AG09319 (cell line): Measurements from ENCODE around the gene SLC7A9.

Experiments used
- DNase-seq: peaks from one replicate; pipeline ENCODE4 v3.0.0-alpha.2; 2010; ENCODE audit warnings: low read depth; ENCODE audit errors: extremely low read depth
- TF ChIP-seq, protein P1 (sequence below): IDR thresholded peaks from 2 replicates; pipeline ENCODE4 v1.5.1; 2011; ENCODE audit warnings: low read depth, mild to moderate bottlenecking, inconsistent platforms, low read length, moderate library complexity

SLC7A9 gene

DNA sequence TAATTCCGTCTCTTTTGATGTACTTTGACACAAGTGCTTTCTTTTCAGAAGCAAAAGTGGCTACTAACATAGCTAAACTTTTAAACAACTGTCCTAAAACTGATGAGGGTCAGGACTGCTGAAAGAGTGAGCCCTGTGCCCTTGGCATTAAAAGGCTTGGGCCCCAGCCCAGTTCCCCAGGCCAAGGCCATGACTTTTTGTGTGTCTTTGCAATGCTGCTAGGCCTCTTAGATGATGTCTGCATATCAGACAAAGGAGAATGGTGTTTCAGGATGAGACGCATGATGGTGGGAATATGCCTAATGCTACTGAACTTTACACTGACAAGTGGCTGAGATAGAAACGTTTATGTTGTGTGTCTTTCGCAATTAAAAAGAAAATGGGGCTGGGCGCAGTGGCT, 38.0 kb downstream of the SLC7A9 start:
- DNase-seq = no peak
- TF ChIP-seq, protein P1, sequence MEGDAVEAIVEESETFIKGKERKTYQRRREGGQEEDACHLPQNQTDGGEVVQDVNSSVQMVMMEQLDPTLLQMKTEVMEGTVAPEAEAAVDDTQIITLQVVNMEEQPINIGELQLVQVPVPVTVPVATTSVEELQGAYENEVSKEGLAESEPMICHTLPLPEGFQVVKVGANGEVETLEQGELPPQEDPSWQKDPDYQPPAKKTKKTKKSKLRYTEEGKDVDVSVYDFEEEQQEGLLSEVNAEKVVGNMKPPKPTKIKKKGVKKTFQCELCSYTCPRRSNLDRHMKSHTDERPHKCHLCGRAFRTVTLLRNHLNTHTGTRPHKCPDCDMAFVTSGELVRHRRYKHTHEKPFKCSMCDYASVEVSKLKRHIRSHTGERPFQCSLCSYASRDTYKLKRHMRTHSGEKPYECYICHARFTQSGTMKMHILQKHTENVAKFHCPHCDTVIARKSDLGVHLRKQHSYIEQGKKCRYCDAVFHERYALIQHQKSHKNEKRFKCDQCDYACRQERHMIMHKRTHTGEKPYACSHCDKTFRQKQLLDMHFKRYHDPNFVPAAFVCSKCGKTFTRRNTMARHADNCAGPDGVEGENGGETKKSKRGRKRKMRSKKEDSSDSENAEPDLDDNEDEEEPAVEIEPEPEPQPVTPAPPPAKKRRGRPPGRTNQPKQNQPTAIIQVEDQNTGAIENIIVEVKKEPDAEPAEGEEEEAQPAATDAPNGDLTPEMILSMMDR = no peak

DNA sequence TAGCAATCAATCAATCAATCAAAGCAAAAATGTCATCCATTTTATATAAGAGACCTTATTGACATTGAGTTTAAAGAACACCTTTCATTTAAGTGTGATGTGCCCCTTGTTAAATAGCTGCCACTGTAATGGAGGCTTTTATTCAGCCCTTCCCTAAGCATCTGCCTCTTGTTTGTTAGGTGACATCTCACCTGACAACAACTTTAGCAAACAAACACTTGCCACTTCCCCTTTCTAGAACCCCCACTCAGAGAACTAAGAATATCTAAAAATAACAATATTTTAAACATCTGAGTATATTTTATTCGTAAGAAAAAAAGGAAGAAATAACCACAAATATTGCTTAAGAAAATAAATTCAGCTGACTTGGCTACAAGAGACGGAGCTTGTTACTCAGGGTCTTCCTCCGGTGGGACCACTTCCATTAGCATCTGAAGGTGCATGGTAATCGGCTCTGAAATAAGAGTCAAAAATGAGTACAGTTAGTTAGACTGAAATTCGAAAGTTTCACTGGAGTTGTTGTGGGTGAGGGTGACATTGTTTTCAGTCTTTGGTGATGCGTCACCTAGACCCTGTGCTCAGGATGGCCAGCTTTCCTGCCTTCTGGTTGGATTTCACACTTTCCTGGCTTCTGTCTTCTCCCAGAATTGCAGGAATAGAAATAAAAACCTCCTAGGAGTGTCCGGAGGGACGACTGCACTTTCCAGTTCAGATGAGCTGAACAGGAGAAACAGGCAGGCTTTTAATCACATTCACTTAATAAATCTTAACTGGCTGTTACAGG, 39.1 kb downstream of the SLC7A9 start:
- no peak for DNase-seq
- TF ChIP-seq, protein P1 = no peak

DNA sequence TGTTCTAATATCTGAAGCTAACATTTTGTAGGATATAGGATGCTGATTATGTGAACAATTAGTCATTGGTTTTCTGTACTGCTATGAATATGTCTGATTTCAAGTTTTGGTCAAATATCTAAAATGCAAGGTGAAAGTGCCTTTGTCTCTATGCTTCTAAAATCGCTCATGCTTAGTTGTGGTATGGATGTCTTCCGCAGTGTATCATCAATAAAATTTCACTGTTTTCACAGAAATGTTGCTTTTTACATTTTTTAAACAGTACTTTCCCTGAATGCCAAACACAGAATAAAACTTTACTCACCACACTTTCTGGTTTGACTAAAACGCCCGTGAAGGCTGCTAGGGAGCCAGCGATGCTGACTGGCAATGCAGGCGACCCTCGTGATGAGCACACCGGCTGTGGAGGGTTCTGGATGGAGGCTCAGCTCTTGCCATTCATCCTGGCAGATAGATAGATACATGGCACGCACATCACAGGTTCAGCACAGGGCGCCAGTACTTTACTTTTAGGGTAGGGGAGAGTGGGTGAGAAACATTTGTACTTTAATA, 40.1 kb downstream of the SLC7A9 start:
- TF ChIP-seq, protein P1 = no peak
- no peak for DNase-seq

DNA sequence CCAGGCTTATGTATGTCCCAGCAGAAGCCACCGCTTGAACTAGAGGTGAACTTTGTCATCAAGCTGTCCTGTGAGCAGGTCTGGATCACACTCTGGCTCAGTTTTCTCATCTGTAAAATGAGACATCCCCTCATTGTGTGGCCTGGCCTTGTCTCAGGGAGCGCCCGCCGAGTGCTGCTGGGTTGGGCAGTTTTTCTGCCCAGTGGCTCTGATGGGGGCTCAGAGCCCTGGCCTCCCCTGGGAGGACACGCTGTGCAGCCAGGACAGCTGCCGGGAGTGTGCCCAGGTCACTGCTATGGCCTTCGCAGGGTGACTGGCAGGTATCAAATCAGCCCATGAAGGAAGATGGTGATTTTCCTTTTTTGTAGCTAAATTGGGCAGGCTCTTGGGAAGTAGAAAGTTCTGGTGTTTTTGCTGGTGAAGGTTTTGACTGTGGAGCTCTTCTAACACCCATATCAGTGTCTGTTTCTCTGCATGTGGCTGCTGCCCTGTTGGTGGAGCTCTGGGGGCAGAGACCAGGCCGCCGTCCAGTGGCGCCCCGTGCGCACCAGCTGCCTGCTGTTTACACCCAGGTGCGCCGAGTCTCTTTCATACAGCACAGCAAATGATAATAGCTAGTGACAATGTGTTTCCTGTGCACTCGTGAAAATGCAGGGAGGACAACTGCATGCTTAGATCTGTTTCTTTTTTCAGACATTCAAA, 40.8 kb downstream of the SLC7A9 start:
- no peak for DNase-seq
- TF ChIP-seq, protein P1 = no peak

DNA sequence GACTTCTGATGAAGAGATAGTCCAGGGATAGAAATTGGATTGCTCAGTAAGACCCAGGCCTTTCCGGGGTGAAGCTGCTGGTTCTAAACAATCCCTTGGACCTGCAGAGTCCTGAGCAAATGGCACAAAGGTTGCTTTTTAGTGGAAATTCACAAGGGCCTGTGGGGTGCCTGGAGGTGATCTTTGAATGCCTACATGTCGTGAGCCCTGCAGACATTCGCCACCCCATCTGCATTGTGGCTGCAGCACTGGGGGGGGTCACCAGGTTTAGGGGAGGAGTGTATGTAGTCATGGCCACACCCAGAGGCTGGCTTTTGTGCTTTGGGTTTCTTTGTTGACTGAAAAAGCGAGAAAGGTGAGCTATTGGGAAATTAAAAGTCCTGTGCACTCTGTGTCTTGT, 41.4 kb downstream of the SLC7A9 start:
- DNase-seq = no peak
- TF ChIP-seq, protein P1 = no peak

DNA sequence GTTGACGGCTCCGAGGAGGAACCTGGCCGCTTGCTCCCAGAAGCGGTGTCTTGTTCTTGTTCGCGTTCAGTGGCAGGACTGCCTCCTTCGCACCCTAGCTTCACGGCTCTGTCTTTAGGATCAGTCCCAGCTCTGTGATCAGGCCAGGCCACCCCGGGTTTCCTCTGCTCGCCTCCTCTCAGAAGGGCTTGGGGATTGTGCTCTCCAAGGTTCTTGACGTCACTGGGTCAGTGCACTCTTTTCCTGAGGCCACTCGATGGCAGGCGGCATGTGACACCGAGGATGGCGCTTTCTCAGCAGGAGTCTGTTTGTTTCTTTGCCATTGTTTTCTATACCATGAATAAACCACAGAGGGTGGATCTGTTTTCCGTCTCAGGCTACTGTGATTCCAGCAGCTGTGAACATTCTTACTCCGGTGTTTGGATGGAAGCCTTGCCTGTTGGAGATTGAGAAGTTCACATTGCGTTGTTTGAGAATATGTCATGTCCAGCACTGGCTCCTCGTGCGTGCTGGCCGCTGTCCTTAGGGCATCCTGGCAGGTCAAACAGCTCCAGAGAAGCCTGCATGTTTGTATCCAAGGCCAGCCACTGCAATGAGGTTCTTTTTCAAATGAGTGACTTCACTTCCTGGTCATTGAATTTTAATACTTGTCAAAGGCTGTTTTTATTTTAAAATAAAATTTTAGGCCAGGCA, 44.5 kb downstream of the SLC7A9 start:
- TF ChIP-seq, protein P1 = no peak
- DNase-seq = no peak
